K562 (cell line): ENCODE data around the gene SNX12. TPM values are rescaled to one million over a fixed set of nuclear protein-coding genes. Genes with fewer than 3 reads are reported as not detected.

Source experiments
- ARID4B ChIP-seq: sonication (generic); formaldehyde crosslinking; IDR thresholded peaks from 2 replicates; pipeline ENCODE4 v1.8.0; 2022; ENCODE audit warnings: mild to moderate bottlenecking, missing genetic modification reagents
- CBFA2T3 ChIP-seq: fragments of 450-650 bp; IDR thresholded peaks from 2 replicates; pipeline ENCODE4 v1.6.1; 2017
- CCAR2 ChIP-seq: fragments of 200-400 bp; formaldehyde crosslinking; IDR thresholded peaks from 2 replicates; pipeline ENCODE4 v1.6.1; 2017; ENCODE audit warnings: mild to moderate bottlenecking, low read depth, low read length
- MAX ChIP-seq: sonication (generic); formaldehyde crosslinking; IDR thresholded peaks from 2 replicates; pipeline ENCODE4 v1.9.0; 2022; ENCODE audit warnings: mild to moderate bottlenecking, missing genetic modification reagents
- POLR3G ChIP-seq: IDR thresholded peaks from 2 replicates; pipeline ENCODE4 v1.6.1; 2011; ENCODE audit not compliant: insufficient read length, insufficient replicate concordance; ENCODE audit errors: extremely low read depth
- SETDB1 ChIP-seq: IDR thresholded peaks from one replicate; pipeline ENCODE4 v1.6.1; 2012; ENCODE audit warnings: low read length, control low read depth, inconsistent platforms
- SFPQ ChIP-seq: fragments of 200-400 bp; formaldehyde crosslinking; IDR thresholded peaks from 2 replicates; pipeline ENCODE4 v1.6.1; 2017; ENCODE audit warnings: mild to moderate bottlenecking, low read depth, low read length, moderate library complexity
- U2AF1 ChIP-seq: fragments of 200-400 bp; formaldehyde crosslinking; optimal IDR thresholded peaks from 2 replicates; pipeline ENCODE3; 2017; ENCODE audit warnings: mild to moderate bottlenecking, low read depth, low read length, moderate library complexity
- ZNF347 ChIP-seq: fragments of 450-650 bp; formaldehyde crosslinking; IDR thresholded peaks from 2 replicates; pipeline ENCODE4 v1.4.0; 2020; ENCODE audit warnings: low read depth, mild to moderate bottlenecking, moderate library complexity
- polyA plus RNA-seq, 8 experiments: library from polyadenylated mRNA; depleted of rRNA in 4 of 8; stranded (reverse) in 5 of 8; unstranded in 3 of 8; fragments of >200 nt; fragmentation: Nextera tagmentation in 2 of 8; fragmentation: Illumina TruSeq in 1 of 8; extraction: Ambion mirVana in 2 of 8; extraction: Trizol in 1 of 8; gene quantifications; 2 replicates each; pipeline versions ENCODE4 v1.2.1 to v1.2.3, GENCODE V29; 2011 to 2014; ENCODE audit warnings: inconsistent platforms in 1 of 8, missing spikeins in 1 of 8
- total RNA-seq, 7 experiments: library from RNA; depleted of rRNA in 6 of 7; stranded (reverse); fragments of >200 nt in 6 of 7; fragmentation: Illumina TruSeq in 2 of 7; extraction: Trizol in 2 of 7; gene quantifications; 2 replicates each; pipeline versions ENCODE4 v1.2.1 to v1.2.3, GENCODE V29; 2011 to 2021; ENCODE audit warnings: low replicate concordance in 1 of 7
- TF ChIP-seq, protein P1 (sequence below), 2 experiments: fragments of 450-650 bp in 1 of 2; sonication (generic) in 1 of 2; formaldehyde crosslinking; conservative IDR thresholded peaks; 2 replicates each; pipeline versions ENCODE4 v1.4.0 to v1.8.1; 2020 to 2022; ENCODE audit warnings: mild to moderate bottlenecking in 1 of 2, missing genetic modification reagents in 1 of 2
- TF ChIP-seq, protein P2 (sequence below): fragments of 250-450 bp; sonication (Bioruptor Pico); IDR thresholded peaks from 2 replicates; pipeline ENCODE4 v1.5.1; 2021; ENCODE audit warnings: mild to moderate bottlenecking
- TF ChIP-seq, protein P3 (sequence below): fragments of 450-650 bp; conservative IDR thresholded peaks from 2 replicates; pipeline ENCODE4 v1.6.1; 2016; ENCODE audit warnings: missing genetic modification characterization, low read depth, mild to moderate bottlenecking, control low read depth, missing compliant biosample characterization

Gene SNX12
- total and polyA plus RNA-seq, 9 of the 15 experiments (the other 6 are each of a cell fraction or from before 2014, with no cell fraction given) = 12.7 to 50.3 (median 37.1) TPM

- TF ChIP-seq SETDB1 (no peak), ZNF347 (no peak), U2AF1 (no peak), POLR3G (no peak), CCAR2 (no peak), CBFA2T3 (peak; percentile 77), SFPQ (no peak), ARID4B (CRISPR knock-in tag) (no peak), MAX (no peak)
- TF ChIP-seq, protein P1, sequence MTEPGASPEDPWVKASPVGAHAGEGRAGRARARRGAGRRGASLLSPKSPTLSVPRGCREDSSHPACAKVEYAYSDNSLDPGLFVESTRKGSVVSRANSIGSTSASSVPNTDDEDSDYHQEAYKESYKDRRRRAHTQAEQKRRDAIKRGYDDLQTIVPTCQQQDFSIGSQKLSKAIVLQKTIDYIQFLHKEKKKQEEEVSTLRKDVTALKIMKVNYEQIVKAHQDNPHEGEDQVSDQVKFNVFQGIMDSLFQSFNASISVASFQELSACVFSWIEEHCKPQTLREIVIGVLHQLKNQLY (CRISPR knock-in tag; conservative IDR thresholded peaks at IDR 0.05) = no peak
- TF ChIP-seq, protein P2, sequence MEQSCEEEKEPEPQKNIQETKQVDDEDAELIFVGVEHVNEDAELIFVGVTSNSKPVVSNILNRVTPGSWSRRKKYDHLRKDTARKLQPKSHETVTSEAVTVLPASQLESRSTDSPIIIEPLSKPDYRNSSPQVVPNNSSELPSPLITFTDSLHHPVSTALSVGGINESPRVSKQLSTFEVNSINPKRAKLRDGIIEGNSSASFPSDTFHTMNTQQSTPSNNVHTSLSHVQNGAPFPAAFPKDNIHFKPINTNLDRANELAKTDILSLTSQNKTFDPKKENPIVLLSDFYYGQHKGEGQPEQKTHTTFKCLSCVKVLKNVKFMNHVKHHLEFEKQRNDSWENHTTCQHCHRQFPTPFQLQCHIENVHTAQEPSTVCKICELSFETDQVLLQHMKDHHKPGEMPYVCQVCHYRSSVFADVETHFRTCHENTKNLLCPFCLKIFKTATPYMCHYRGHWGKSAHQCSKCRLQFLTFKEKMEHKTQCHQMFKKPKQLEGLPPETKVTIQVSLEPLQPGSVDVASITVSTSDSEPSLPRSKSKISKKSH (CRISPR knock-in tag) = no peak
- TF ChIP-seq, protein P3, sequence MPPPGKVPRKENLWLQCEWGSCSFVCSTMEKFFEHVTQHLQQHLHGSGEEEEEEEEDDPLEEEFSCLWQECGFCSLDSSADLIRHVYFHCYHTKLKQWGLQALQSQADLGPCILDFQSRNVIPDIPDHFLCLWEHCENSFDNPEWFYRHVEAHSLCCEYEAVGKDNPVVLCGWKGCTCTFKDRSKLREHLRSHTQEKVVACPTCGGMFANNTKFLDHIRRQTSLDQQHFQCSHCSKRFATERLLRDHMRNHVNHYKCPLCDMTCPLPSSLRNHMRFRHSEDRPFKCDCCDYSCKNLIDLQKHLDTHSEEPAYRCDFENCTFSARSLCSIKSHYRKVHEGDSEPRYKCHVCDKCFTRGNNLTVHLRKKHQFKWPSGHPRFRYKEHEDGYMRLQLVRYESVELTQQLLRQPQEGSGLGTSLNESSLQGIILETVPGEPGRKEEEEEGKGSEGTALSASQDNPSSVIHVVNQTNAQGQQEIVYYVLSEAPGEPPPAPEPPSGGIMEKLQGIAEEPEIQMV (tag) = no peak
These were observed 35.2 kb upstream of the SNX12 start (continued) for GRCh38 chrX:71103110-71103983.
